Mucosa of rectum (tissue), 2 donors: ENCODE data around the gene PLPP4.

Experiments used
- H3K27ac ChIP-seq, 2 donors: one replicate each; pipeline ENCODE4 v1.7.0; 2013; ENCODE audit warnings: inconsistent platforms in 2 of 2, low read depth in 2 of 2, low read length in 2 of 2
- H3K27me3 ChIP-seq, 2 donors: one replicate each; pipeline ENCODE4 v1.7.0; 2013; ENCODE audit warnings: low read length in 2 of 2; ENCODE audit not compliant: control insufficient read depth in 2 of 2, insufficient read depth in 2 of 2
- H3K36me3 ChIP-seq, 2 donors: one replicate each; pipeline ENCODE4 v1.7.0; 2013; ENCODE audit warnings: low read length in 2 of 2; ENCODE audit not compliant: control insufficient read depth in 2 of 2, insufficient read depth in 2 of 2
- H3K4me1 ChIP-seq, 2 donors: one replicate each; pipeline ENCODE4 v1.7.0; 2013; ENCODE audit warnings: low read length in 2 of 2, mild to moderate bottlenecking in 1 of 2; ENCODE audit not compliant: control insufficient read depth in 2 of 2, insufficient read depth in 2 of 2
- H3K4me3 ChIP-seq, 2 donors: one replicate each; pipeline ENCODE4 v1.7.0; 2013; ENCODE audit warnings: low read length in 2 of 2
- H3K9ac ChIP-seq, 2 donors: one replicate each; pipeline ENCODE4 v1.7.0; 2013; ENCODE audit warnings: low read length in 2 of 2, low read depth in 1 of 2, mild to moderate bottlenecking in 1 of 2
- H3K9me3 ChIP-seq, 2 donors: one replicate each; pipeline ENCODE4 v1.7.0; 2013; ENCODE audit warnings: low read length in 2 of 2; ENCODE audit not compliant: control insufficient read depth in 2 of 2
- donor health status: healthy.
- donor health status: Normal muscosa, but diverticular disease.

PLPP4 gene

DNA sequence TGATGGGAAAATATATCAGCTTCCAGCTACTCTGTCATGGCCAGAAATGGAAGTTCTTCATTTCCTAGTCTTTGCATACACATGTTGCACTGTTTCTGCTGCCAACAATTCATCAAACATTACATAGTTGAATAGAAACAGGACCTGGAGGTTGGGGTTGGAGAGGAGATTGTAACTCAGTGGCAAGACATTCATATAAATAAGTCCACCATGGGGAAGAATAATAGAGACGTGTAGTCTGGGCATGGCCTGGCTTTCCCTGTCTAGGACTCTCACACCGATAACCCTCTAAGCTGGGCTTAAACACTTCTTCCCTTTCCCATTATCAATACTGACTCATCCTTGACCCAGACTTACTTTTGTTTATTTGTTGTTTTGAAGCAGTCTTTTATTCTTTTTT, 155.7 kb downstream of the PLPP4 start:
- no peak overlapping the region for H3K4me3 ChIP-seq
- H3K9ac ChIP-seq, result no peak overlapping the region
- H3K9me3 ChIP-seq, result no peaks in the 10 kb centered on the region
- H3K4me1 ChIP-seq, result no peaks in the 10 kb centered on the region
- H3K36me3 ChIP-seq, result no peaks in the 10 kb centered on the region
- no peak overlapping the region for H3K27ac ChIP-seq
- no peaks in the 10 kb centered on the region for H3K27me3 ChIP-seq

DNA sequence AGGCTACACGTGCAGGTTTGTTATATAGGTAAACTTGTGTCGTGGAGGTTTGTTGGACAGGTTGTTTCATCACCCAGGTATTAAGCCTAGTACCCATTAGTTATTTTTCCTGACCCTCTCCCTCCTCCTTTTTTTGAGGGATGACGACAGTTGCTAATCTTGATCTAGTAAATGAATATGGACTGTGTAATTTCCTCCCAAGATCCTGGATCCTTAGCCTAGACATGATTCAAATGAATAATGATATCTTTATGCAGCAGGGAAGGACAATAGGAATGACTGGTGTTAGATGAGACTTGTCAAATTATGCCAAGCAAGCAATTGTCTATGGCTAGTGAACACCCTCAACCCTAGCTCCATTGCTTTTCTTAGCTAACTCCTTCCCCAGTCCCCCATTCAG, 156.2 kb downstream of the PLPP4 start:
- Histone ChIP-seq H3K4me3 (no peak overlapping the region), H3K27ac (no peak overlapping the region), H3K27me3 (no peaks in the 10 kb centered on the region), H3K9me3 (no peaks in the 10 kb centered on the region), H3K4me1 (no peaks in the 10 kb centered on the region), H3K9ac (no peak overlapping the region), H3K36me3 (no peaks in the 10 kb centered on the region)

DNA sequence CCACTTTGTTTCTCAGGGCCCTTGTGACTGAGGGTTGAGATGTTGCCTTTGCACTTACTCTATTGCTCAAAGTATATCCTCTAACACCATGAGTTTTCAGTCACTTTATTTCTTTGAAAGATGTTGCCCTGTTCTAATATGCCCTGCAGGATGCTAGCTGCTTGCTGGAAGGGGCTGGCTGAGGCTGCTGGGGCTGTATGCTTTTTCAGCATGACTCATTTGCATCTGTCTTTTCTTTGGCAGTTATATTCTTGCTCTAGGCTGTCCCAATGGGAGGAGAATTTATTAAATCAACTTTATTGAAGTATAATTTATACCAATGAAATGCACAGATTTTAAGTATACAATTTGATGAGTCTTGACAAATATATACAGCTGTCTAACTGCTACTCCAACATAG, 157.7 kb downstream of the PLPP4 start:
- no peaks in the 10 kb centered on the region for H3K36me3 ChIP-seq
- no peaks in the 10 kb centered on the region for H3K27me3 ChIP-seq
- H3K27ac ChIP-seq, result no peak overlapping the region
- H3K4me1 ChIP-seq, result no peaks in the 10 kb centered on the region
- no peaks in the 10 kb centered on the region for H3K9me3 ChIP-seq
- no peak overlapping the region for H3K9ac ChIP-seq
- no peak overlapping the region for H3K4me3 ChIP-seq

DNA sequence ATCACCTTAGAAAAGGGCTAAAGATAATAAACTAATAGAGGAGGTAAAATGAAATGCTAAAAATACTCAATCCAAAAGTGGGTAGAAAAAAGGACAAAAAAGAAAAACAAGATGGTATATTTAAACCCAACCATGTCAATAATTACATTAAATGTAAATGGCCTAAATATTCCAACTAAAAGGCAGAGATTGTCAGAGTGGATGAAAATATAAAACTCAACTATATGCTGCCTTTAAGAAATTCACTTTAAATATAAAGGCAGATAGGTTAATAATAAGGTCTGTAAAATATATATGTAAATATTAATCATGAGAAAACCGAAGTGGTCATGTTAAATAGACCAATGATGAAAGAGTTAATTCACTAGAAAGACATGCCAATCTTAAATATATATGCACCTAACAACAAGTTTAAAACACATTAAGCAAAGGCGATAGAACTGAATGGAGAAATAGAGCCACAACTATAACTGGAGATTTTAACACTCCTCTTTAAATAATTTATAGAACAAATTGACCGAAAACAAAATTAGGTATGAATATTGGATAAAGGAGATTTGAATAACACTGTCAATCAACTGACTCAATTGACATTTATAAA, 159.4 kb downstream of the PLPP4 start:
- no peak overlapping the region for H3K27ac ChIP-seq
- no peaks in the 10 kb centered on the region for H3K4me1 ChIP-seq
- no peak overlapping the region for H3K9ac ChIP-seq
- no peaks in the 10 kb centered on the region for H3K36me3 ChIP-seq
- H3K27me3 ChIP-seq, result no peaks in the 10 kb centered on the region
- H3K9me3 ChIP-seq, result no peaks in the 10 kb centered on the region
- H3K4me3 ChIP-seq, result no peak overlapping the region

DNA sequence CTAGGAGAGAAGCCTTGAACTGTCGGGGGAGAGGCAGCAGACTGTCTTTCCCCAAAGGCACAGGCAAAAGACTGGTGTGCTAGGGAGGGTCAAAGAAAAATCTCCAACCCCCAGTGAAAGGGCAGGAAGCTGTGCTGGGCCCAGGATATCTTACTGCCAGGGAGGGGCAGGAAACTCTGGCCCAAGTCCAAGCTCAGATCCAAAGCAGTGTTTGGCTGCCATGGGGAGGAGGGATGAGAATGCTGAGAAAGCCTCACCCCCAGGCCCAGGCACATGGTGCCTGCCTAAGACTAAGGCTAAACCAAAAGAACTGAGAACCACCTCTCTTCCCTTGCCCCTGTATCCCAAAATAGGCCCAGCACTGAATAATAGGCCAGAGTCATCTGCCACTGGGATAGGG, 171.2 kb downstream of the PLPP4 start:
- H3K36me3 ChIP-seq, result no peaks in the 10 kb centered on the region
- H3K9ac ChIP-seq, result no peak overlapping the region
- H3K27ac ChIP-seq, result no peak overlapping the region
- no peak overlapping the region for H3K4me3 ChIP-seq
- H3K27me3 ChIP-seq, result peaks cover 0 to 2% of the 10 kb centered on the region in 2 donors
- H3K4me1 ChIP-seq, result no peaks in the 10 kb centered on the region
- no peaks in the 10 kb centered on the region for H3K9me3 ChIP-seq

DNA sequence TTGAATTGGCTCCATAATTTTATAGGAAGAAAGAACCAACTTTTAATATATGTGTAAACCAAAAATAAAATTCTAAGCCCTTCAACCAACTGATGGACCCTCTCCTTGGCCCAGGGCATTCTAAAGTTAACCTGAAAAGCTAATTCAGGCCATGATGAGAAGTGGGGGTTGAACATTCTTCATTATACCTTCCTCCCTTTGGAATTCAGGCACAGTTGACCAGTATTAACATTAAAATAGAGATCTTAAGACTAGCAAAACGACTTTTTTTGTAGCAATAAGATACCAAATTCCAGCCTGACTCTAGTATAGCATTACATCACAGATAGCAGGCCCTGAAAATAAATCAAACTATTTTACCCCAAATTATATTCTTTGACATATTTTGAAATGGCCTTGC, 173.2 kb downstream of the PLPP4 start:
- H3K36me3 ChIP-seq, result no peaks in the 10 kb centered on the region
- H3K27ac ChIP-seq, result no peak overlapping the region
- no peak overlapping the region for H3K9ac ChIP-seq

DNA sequence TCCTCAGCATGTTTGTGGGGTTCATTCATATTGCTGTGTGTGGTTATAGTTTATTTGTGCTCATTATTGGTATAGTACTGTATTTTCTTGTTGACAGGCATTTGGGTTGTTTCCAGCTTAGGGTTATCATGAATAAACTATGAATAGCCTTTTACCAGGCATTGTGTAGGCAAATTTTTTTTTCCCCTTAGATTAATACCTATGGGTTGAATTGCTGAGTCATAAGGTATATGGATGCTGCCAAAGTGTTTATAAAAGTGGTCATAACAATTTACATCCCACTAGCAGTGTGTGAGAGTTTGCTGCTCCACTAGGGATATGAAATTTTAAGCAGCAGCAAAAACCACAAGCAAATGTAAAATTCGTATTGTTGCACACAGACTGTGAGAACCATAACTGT, 175.0 kb downstream of the PLPP4 start:
- H3K27ac ChIP-seq, result no peak overlapping the region
- H3K9me3 ChIP-seq, result no peaks in the 10 kb centered on the region
- peaks cover 0 to 1% of the 10 kb centered on the region in 2 donors for H3K27me3 ChIP-seq
- H3K4me1 ChIP-seq, result no peaks in the 10 kb centered on the region
- H3K36me3 ChIP-seq, result no peaks in the 10 kb centered on the region
- H3K4me3 ChIP-seq, result no peak overlapping the region
- H3K9ac ChIP-seq, result no peak overlapping the region

More for the DNA sequence above, 173.2 kb downstream of the PLPP4 start:
- Histone ChIP-seq H3K4me1 (no peaks in the 10 kb centered on the region), H3K27me3 (peaks cover 0 to 2% of the 10 kb centered on the region in 2 donors), H3K4me3 (no peak overlapping the region), H3K9me3 (no peaks in the 10 kb centered on the region)

DNA sequence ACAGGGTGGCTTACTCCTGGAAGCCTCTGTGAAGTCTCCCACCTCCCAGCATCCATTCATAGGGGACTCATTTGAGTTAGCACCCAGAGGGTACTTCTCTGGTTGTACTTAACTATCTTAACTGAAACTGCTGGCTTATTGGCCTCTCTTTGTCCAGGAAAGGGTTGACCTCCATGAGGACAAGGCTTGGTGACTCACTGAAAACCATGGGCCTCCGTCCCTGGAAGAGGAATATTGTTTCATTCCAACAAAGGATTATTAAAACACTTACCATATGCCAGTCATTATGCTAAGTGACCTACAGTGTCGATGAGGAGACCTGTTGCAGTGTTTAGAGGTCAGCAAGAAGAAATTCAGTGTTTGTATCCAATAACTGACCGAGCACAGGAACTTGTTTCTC, 175.9 kb downstream of the PLPP4 start:
- no peak overlapping the region for H3K27ac ChIP-seq
- no peak overlapping the region for H3K4me3 ChIP-seq
- H3K27me3 ChIP-seq, result no peaks in the 10 kb centered on the region
- H3K36me3 ChIP-seq, result no peaks in the 10 kb centered on the region
- no peaks in the 10 kb centered on the region for H3K4me1 ChIP-seq
- H3K9me3 ChIP-seq, result no peaks in the 10 kb centered on the region
- H3K9ac ChIP-seq, result no peak overlapping the region

DNA sequence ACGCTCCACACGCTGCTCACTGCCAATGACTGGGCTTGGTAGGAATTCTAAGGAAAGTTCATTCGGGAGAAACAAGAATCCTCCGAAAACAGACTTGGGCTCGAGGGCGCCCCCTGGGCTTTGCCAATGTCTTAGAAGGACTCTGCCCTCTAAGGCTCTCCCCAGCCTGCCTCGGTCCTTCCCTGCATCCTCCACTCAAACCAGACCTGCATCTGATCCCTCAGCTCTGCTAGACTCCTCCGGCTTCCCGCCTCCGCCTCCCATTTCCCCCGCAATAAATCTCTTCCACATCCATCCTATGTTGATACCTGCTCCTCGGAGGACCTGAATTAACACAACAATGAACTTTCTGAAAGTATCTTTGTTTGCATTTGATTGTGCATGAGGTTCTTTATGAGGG, 177.6 kb downstream of the PLPP4 start:
- no peaks in the 10 kb centered on the region for H3K36me3 ChIP-seq
- no peaks in the 10 kb centered on the region for H3K27me3 ChIP-seq
- no peak overlapping the region for H3K4me3 ChIP-seq
- no peaks in the 10 kb centered on the region for H3K9me3 ChIP-seq
- no peaks in the 10 kb centered on the region for H3K4me1 ChIP-seq
- H3K27ac ChIP-seq, result no peak overlapping the region
- no peak overlapping the region for H3K9ac ChIP-seq
